Ovary (tissue), 3 donors: Measurements from ENCODE around the gene PCDHA7.

ENCODE experiments used
- CTCF ChIP-seq, 3 donors: fragments of 450-650 bp in 2 of 3; fragments of 200-600 bp in 1 of 3; IDR thresholded peaks; one replicate each; pipeline versions ENCODE4 v1.5.1 to v1.8.0; 2016 to 2022; ENCODE audit warnings: antibody characterized with exemption in 3 of 3, mild to moderate bottlenecking in 1 of 3
- EP300 ChIP-seq: sonication (generic); formaldehyde crosslinking; IDR thresholded peaks from one replicate; pipeline ENCODE4 v1.6.1; 2017; ENCODE audit warnings: antibody characterized with exemption
- POLR2A ChIP-seq: fragments of 450-650 bp; IDR thresholded peaks from one replicate; pipeline ENCODE4 v1.6.1; 2017; ENCODE audit warnings: antibody characterized with exemption, mild to moderate bottlenecking, moderate library complexity
- donor health status: DM: no; HTN: no; CAD: no.

GRCh38 chr5:140869555-140869886 is 35.5 kb downstream of the PCDHA7 start:
- TF ChIP-seq CTCF (IDR thresholded peaks at IDR 0.05), result no peak
- no peak for TF ChIP-seq POLR2A
- TF ChIP-seq EP300, result no peak
